Stimulated activated CD4-positive, alpha-beta T cell treated with anti-CD3 and anti-CD28 coated beads, Interleukin-4, amount 100 ng/mL, for 48 hours (primary cell): ENCODE data around the gene TMEM145.

Experiments used
- DNase-seq, 2 donors: peaks; one replicate each; pipeline ENCODE4 v3.0.0-alpha.2; 2020; ENCODE audit warnings: low read depth in 2 of 2

TMEM145 gene

GRCh38 chr19:42361545-42361910 lies 48.4 kb downstream of the TMEM145 start:
- no peak for DNase-seq

- no peak for DNase-seq
Observed at GRCh38 chr19:42362342-42362741, 49.2 kb downstream of the TMEM145 start.

- DNase-seq, result no peak
Observed at GRCh38 chr19:42362891-42363440, 49.9 kb downstream of the TMEM145 start.

GRCh38 chr19:42363614-42364346 lies 50.7 kb downstream of the TMEM145 start:
- no peak for DNase-seq

- DNase-seq, result no peak
Observed at GRCh38 chr19:42366673-42367072, 53.6 kb downstream of the TMEM145 start.

GRCh38 chr19:42367929-42368328 lies 54.8 kb downstream of the TMEM145 start:
- no peak for DNase-seq

- no peak for DNase-seq
Observed at GRCh38 chr19:42368360-42368759, 55.3 kb downstream of the TMEM145 start.

GRCh38 chr19:42368765-42369164 lies 55.7 kb downstream of the TMEM145 start:
- no peak for DNase-seq

GRCh38 chr19:42369433-42370067 lies 56.4 kb downstream of the TMEM145 start:
- DNase-seq, result no peak

- DNase-seq, result no peak
Observed at GRCh38 chr19:42370068-42370520, 57.0 kb downstream of the TMEM145 start.

GRCh38 chr19:42370626-42371175 lies 57.6 kb downstream of the TMEM145 start:
- no peak for DNase-seq
